HG03280 (cell line): ENCODE measurements around the gene GRIN2C.

ENCODE experiments used
- ATAC-seq: cut with Tn5 transposase; IDR thresholded peaks from one replicate; pipeline ENCODE4 v1.9.1; 2021; ENCODE audit warnings: mild to moderate bottlenecking, moderate library complexity; ENCODE audit not compliant: unreplicated experiment

GRIN2C gene

DNA sequence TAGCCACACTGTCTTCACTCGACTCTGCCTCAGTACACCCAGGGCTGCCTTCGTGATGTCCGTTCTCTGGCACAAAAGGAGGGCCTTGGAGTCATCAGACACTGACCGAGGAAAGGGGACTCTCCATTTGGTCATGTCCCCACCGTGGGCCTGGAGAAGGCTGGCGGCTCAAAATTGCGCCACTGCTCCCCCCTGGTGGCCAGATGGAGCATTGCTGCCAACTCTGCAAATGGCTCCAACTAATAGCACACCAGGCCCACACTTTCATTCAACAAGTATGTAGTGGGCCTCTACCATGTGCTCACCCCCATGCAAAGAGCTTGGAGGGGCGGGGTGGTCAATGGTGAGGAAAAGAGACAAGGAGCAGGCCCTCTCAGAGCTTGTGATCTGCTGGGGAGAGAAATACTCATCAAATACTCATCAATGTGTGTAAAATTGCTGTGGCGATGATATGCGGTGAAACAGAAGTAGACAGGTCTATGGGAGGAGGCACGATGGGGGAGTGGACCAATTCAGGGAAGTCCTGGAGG, 5.2 kb upstream of the GRIN2C start:
- ATAC-seq: no peak

DNA sequence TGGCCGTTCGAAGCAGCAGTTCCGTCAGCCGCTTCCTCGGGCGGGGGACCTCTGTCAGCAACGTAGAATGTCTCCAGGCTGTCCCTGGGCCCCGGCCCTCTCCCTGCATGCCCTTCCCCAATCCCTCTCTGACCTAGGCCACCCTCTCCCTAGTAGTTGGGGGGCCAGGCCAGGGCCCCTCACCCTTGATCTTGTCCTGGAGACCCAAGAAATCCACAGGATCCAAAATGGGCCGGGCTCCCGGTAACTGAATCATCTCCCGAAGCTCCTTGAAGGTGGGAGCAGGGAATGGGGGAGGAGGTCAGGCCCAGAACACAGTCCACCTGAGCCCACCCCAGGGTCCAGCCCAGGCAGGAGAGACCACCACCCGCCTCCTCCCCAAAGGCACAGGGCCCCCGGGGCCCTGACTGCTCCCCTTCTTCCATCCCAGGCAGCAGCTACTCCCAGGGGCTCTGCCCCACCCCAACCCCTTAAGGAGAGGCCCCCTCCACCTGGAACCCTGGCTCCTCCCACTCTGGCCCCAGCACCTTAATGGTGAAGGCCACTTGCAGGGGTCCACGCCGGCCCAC, 4.7 kb upstream of the GRIN2C start:
- ATAC-seq: no peak

DNA sequence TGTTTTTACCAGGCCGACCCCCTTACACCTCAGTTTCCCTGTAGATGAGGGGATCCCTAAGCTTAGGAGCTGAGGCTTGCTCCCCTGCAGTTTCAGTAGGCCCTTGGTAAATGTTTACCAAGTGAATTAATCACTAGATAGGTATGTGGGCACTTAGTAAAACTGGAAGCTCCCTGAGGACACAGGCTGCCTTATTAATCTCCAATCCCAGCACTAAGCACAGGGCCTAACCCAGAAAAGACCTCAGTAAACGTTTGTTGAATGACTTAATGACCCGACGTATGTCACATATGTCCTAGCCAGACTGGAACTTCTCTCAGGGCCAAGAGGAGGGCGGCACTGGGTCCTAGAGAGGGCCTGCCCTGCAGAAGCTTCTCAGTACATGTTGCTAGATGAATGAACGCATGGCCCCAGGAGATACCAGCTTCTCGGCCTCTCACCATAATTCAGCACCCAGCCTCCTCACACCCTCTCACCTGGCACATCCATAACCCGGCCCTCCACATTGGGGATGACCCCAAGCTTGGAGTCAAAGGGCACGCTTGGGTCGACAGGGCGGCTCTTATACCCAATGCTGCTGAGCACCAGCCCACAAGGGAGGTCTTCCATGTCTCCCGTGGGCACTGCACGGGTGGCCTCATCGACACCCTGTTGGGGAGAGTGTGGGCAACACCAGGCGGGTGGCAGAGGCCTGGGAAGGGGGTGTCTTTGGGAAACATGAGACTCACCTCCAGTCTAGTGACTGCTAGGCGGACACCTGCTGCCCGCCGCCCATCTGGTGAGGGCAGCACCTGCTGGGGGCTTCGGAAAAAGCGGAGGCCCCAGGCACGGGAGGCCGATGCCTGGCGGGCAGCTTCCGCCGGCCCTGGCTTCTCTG, 4.0 kb upstream of the GRIN2C start:
- no peak for ATAC-seq

DNA sequence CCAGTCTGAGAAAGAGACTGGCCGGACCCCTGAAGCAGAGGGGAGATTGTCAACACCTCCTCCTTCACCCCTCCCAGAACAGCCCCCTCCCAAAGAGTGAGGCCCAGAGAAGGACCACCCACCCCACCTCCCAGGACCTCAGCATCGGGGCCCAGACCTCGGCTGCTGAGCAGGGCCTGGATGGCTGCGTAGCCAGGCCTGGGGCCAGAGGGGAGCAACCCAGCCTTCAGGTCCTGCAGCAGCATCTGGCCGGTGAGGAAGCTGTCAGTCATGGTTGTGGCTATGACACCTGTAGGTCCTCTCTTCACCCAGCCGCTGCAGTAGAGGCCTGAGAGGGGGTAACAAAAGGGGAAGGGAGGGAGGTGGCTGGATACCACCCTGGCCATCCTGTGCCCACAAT, 3.2 kb upstream of the GRIN2C start:
- no peak for ATAC-seq

DNA sequence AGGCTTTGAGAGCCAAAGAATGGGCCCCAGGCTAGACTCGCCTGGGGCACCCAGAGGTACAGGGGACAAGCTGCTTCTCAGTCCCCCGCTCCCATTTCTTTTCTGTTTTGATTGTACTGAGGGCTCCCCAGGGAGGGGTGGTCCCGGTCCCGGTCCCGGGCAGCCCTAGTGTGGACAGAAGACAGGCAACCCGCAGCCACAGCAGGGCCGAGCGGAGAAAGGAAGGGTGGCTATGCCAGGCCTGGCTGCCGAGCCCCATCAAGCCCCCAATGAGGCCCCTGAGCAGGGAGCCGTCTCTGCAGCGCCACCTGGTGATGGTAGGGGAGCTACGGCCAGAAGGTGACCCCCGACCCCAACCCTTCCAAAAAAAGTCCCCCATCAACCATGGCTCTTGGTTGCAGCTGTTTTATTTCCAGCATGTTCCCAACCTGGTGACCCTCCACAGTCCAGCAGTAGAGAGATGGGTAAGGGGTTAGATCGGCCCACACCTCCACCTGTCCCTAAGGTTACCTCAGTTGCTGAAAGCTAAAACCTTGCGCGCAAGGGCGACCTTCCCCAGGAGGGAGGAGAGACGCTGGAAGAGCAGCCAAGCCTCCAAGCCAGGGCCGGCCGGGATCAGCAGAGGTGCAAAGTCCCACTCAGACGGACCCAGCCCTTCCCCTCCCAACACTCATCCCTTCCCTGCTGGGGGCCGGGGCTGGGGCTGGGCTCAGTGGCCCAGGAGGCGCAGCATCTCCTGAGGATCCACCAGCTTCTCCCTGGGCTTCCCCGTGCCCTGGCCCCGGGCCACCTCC, 2.6 kb upstream of the GRIN2C start:
- no peak for ATAC-seq

DNA sequence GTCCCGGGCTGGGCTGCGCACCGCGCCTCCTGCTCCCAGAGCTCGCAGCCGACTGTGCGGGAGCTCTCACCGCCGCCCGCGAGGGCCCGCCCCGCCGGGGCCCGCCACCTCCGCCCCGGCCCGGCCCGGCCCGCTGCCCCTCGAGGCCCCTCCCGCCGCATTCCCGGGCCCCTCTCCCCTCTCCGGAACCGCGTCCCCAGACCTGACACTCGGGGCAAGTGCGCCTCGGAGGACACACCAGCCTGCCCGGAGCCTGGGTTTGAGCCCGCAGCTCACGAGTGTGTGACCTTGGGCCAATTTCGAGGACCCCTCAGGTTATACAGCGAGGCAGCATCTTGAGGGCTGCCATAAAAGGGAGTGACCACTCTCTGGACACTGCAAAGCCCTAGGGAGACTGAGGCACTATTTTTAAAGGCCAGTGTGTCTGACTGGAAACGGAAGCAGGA, 2.0 kb upstream of the GRIN2C start:
- no peak for ATAC-seq

DNA sequence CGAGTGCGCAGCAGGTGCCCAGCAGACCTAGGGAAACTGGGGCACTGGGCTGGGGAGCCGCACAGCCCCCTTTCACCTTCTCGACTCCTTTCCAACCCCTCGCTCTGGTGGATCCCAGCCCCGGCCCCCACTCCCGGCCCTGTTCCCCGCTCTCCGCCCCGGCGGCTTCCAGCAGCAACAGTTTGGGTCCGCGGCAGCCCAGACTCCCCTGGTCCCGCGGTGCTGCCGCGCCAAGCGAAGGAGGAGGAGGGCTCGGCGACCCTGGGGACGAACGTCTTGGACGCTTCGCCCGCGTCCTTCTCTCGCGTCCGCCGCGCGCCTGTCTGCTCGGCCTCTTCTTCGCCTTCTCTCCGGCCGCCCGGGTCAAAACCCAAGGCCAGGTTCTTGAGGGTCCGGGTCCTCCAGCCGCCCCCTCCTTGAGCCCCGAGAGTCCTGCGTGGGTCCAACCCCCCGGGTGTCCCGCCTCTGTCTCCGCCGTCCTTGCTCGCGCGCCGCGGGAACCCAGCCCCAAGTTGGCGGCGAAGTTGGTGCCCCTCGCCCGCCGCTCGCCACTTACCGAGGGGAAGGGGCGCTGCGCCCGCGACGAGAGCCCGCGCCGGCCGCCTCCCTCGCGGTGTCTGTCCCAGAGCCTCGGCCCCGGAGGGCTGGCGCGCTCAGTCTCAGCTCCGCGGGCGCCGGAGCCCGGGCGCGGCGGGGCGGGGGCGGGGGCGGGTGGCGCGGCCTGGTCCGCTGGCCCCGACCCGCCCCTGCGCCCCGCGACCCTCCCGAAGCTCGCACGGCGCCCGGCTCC, 1.4 kb upstream of the GRIN2C start:
- ATAC-seq: no peak

DNA sequence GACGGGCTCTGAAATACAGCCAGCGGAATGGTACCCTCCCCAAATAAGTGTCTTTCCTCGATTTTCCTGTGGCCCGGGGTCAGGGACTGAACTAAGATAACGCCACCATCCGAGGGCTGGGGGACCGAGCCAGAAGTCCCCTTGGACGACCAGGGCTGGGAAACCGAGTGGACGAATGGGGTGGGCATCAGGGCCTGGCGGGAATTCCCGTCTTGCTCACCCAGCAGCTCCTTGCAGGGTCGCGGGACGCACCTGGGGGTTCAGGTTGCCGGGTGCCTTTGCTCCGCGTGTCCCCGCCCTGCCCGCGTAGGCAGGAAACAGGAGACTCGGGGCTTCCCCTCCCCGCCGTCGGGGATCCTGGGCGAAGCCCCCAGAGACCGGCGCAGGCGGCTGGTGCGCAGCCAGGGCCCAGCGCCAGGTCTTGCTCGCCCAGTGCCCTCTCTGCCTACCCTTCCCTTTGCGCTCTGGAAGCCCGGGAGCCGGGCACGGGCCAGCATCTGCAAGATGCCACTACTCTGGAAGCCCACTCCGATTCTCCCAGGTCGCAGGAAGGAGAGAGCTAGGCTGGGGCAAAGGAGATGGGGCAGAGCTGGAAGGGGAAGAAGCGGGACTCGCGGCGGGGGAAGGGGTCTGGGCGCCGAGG, 665 bp upstream of the GRIN2C start:
- no peak for ATAC-seq

DNA sequence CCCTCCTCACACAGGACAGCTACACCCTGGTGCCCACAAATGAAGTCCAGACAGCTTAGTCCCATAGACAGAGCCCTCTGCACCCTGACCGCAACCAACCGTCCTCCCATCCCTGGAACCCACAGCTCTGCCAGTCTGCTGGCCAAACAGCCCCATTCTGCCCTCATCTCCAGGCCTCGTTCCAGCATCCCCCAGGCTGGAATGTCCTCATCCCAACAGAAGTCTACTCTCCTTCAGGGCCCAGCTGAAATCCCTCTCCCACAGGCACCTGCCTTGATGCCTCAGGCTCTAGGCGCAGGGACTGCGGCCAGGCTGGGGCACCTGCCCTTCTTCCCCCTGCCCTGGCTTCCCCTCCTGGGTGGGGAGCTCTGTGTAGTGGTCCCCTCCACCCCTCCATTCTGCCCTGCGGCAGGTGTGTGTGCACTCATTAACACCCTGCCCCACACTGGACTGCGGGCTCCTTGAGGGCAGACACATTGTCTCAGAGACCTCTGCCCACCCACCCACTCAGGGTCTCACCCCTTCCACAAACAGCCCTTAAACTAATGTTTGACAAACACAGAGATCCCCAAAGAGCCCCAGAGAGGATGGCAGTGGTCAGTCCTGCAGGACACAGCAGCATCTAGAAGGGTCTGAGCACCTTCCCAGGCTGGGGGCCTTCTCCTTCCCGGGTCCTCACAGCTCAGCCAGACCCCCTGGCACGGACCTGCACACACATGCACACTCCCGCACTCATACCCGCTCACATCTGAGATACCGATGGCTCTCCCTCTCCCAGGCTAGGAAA, 820 bp downstream of the GRIN2C start:
- no peak for ATAC-seq

DNA sequence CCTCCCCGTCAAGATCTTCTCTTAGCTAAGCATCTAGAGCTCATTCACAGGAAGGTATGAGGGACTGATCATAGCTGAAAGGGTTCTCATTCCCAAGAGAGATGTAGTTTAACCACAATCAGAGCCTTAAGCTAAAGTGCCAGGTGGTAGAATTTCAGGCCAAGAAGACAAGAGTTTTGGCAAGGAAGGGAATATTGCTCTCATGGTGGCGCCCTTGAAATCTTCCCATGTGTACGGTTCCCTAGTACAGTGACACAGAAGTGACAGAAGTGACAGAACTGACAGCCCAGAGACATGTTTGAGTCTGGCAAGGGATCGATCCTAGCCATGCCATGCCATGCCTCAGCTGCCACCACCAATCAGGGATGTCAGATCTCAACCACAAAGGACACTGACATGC, 2.5 kb downstream of the GRIN2C start:
- no peak for ATAC-seq

DNA sequence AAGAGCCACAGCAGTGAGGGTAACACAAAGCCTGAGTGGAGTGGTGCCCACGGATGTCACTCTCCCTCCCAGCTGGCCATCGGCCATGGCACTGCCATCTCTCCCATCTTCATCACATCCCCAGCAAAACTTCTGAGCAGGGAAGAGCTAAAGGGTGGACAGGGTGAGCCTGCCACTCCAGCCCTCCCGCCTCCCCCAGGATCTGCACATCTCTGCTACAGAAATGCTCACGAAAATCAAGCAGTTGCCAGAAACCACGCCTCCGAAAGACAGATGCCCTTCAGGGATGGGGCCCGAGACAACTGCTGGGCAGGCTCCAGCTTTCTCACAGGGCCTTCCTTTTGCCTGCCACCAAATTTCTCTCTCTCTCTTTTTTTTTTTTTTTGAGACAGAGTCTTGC, 3.6 kb downstream of the GRIN2C start:
- no peak for ATAC-seq

DNA sequence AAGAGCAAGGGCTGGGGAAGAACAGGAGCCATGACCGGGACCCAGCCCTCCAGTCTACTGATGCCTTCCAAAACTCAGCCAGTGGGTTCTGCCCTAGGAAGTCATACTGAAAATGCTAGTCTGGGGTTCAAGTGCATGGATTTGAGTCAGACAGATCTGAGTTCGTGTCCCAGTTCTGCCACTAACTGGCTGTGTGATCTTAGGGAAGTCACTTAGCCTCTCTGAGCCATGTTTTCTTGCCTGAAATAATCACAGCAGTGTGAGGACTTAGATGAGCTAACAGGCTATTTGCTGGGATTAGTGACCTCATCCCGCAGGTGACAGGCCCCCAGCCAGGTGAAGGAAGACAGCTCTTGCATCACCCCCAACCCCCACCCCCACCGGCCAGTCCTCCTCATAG, 4.4 kb downstream of the GRIN2C start:
- no peak for ATAC-seq

DNA sequence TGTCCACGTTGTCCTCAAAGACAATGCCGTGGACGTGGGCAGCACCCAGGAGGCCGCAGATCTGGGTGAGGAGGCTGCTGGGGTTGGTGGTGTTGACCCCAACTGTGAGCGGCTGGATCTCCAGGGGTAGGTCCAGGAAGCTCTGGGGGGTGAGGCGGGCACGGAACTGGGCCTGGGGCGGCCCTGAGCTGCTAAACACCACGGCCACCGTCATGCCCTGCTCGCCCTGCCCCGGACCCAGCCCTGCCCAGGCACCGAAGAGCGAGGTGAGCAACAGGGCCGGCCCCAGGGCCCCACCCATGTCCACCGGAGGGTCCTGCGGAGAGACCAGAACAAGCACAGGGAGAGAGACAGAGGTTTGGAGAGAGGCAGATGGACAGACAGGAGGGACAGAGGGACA, 4.9 kb downstream of the GRIN2C start:
- ATAC-seq: no peak

DNA sequence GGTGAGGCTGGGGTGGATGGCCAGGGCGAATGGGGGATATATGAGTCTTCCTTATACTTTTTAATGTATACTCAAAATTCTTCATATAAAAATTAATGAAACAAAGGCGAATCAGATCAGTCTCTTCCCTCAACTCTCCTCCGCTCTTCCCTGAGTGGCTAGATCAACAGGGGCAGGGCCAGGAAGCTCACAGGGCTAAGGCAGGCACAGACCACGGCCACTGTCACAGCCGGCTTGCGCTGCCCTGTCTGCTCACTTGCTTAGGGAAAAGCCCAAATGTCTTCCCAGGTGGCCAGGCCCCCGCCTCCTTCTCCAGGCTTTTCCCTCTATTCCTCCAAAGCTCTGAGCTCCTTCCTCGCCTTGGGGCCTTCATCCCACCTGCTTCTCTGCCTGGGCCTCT, 6.0 kb downstream of the GRIN2C start:
- no peak for ATAC-seq

DNA sequence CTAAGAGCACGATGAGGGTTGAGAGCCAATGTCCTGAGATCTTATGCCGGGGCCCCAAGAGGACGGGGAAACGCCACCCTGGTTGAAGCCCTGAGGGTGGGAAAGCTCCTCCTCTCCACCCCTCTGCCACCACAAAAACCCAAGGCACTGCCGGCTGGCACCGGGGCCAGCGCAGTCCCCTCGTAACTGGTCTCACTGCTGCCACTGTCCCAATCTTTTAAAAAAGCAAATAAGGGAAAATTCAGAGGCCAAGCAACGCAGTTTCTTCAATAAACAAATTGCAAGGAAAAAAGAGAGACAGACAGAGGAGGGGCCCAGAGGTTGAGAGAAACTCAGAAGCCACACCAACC, 6.7 kb downstream of the GRIN2C start:
- ATAC-seq: no peak

DNA sequence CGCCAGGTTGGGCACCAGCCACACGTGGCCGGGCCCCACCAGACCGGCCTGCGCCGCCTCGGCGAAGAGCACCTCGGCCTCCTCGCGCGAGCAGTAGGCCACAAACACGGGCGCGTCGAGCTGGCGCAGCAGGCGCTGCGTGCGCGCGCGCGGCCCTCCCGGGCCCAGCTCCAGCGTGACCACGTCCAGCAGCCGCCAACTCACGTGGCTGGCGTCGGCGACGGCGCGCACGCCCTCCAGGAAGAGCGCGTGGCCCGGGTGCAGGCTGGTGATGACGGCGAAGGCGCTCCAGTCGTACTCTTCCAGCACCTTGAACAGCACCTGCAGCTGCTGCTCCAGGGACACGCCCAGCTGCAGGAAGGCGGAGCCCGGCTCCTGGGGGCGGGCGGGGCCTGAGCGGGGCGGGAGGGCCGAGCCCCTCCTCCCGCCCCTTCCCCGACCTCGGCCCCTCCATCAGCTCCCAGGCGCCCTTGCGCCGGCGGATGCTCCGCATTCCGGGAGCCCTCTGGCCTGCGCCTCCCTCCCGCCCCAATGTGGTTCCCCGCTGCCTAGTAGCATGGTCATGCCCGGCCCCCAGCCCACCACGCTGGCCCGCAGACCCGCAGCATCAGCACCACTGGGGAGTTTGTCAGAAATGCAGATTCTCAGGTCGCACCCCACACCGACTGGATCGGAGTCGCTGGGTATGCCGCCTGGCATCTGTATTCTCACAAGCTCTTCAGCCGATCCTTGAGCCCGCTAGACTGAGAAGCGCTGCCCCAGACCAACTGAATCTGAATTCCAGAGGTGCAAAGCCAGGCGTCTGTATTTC, 7.2 kb downstream of the GRIN2C start:
- ATAC-seq: no peak

DNA sequence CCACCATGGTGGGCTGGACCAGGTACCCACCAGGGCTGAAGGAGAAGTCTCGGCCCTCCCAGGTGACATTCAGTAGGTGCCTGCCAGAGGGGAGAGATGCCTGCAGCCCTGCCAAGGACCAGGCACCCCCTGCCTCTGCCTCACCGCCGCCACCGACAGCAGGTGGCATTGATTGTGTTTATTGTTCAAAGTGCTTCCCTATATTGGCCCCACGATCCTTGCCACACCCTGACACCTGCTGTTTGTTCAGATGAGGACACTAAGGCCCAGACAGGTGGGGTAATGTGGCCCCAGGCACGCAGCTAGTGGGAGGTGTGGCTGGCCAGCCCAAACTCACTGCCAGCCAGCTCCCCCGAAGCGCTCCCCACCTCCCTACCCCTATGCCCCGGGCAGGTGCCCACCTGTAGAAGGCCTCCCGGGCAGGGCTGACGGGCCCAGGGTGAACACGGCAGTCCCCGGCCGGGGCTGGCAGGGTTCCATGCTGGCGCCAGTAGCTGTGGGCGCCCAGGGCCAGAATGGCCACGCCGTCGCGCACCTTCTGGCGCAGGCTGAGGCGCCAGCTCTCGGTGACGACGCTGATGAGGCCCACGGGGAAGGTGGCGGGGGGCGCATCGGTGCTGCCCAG, 8.0 kb downstream of the GRIN2C start:
- ATAC-seq: no peak

DNA sequence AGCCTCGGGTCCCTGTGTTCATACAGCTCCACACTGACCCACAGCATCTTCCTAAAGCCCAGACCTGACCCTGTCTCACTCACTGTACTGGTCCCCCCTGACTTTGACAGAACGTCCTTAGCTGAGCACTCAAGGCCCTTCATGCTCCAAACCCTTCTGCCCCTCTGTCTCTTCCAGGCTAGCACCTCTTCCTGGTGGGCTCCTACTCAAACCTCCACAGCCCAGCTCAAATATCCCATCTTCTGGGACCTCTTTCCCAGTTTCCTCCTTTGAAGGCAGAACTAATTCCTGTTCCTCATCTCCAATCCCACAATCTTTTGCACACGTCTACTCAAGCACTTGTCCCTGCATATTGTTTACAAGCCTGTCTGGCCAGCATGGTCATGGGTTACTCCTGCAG, 8.8 kb downstream of the GRIN2C start:
- no peak for ATAC-seq
